GM21825 (cell line): ENCODE results near the gene CNTNAP2.
"Not testable (repeated sequence)": the region's sequence is repeated elsewhere in the genome, so short reads cannot be mapped to it uniquely, and the experiment has no call there.

Source experiments
- ATAC-seq: cut with Tn5 transposase; IDR thresholded peaks from one replicate; pipeline ENCODE4 v1.9.1; 2021; ENCODE audit warnings: mild to moderate bottlenecking, moderate library complexity; ENCODE audit not compliant: unreplicated experiment

CNTNAP2 gene

DNA sequence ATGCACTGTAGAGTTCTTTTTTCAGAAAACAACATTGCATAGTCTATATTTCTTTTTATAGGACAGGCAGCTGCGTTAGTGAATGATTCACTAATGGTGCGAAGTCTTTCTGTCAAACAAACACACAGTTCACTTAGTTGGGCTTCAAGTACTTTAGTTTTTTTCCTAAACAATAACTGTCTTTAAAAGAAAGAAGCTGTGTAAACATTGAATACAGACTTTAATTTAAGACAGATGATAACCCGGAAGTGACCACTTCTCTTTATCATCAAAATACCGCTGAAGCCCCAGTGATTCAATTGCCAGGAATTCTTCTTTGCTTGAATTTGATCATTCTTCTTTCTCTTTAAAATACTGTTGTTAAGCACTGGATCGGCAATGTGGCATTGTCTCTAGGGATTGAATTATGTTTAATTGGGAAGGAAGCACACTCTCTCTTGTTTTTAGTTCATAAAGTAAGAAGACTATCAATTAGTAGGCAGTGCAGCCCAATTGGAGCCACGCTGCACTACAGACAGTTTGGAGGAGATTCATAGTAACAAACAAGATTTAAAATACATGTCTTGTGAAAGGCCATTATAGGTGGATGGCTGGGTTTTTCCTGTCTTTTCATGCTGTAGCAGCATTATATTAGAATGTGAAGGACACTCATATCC is 30.4 kb downstream of the CNTNAP2 start:
- ATAC-seq: no peak

DNA sequence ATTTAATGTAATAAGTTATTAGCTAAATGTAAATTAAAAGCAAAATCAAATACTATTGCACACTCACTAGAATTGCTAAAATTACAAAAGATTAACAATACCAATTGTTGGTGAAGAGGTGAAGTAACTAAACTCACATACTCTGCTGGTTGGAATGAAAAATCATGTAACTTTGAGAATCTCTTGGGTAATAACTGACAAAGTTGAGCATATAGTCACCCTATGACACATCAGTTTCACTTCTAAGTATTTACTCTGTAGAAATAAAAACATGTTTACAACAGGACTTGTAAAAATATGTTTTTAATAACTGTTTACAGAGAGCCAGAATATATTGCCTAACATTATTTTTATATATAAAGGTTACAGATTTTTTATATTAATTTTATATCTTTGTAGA is 33.6 kb downstream of the CNTNAP2 start:
- no peak for ATAC-seq

DNA sequence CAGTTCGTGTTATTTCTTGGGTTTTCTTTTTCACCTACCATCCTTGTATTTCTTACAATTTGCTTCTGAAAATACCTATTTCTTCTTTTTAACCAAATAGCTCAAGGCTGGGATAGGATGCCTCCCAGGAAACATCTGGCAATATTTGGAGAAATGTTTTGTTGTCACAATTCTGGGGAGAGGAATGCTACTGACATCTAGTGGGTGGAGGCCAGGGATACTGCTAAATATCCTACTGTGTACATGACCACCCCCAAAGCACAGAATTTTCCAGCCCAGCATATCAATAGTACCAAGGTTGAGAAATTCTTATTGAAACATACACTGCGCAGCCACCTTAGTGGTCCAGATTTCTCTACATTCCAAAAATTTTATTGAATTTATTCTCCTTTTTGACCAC is 55.5 kb downstream of the CNTNAP2 start:
- no peak for ATAC-seq

DNA sequence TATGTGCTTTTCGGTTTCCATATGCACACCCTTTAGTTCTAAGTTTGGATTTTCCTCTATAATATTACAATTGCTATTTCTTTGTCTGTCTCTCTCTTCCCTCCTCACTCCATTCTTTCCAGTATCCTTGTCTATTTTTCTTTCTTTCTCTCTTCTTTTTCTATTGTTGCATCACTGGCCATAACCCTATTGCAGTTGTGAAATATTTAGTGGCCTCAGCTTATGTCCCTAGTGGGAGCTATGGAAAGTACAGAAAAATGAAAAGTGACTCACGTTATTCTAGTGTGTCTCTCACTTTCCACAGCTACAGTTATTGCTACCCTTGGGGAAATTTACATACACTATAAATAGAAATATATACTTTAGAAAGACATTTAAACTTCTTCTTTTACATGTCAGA is 59.1 kb downstream of the CNTNAP2 start:
- no peak for ATAC-seq

DNA sequence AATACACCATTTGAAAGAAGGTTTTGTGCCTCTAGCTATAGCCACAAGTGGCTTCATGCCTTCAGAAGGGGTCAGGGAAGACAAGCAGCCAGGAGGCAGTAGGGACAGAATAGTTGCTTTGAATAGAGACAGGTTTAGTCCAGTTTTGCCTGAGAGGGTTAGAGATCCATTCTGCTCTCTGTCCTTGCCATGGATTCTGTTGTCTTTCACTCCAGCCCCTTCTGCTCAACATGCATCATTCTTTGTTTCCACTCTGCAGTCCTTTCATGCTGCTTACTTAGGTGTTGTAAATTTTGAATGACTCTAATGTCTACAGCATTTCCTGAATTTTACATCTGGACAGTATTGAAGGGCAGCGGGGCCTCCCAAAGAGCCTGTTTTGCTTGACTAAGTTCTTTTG is 60.3 kb downstream of the CNTNAP2 start:
- no peak for ATAC-seq

DNA sequence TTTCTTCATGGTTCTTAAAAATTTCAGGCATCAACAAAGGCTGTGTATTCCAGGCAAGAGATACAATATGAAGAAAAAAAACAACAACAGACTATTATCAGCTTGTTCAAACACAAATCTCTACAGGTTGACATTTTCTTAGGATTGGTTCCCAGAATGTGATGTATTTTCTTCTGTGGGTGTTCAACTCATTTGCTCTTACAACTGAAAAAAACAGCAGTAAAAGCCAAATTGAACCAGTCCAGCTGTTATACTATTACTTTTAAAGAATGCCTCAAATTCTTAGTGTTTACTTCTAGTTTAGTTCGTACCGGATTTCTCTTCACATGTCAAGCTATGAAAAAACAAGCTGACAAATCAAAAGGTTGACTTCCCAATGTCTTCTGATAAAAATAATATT is 60.7 kb downstream of the CNTNAP2 start:
- no peak for ATAC-seq

DNA sequence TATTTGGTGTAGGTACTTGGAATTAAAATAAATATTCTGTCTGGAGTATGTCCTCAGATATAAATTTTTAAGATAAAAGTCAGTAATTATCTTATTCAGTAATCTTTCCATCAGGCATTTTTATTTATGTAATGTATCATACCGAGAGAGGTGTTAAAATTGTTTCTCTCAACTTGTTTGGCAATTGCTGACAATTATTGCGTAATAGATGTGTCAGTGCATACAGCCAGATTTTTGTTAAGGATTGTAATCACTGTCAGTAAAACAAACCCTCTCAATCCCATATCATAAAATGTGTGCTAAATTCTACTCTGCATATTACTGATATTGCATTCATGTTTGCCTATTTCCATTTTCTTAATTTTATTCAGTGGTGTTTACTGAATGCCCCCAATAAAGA is 69.2 kb downstream of the CNTNAP2 start:
- no peak for ATAC-seq

DNA sequence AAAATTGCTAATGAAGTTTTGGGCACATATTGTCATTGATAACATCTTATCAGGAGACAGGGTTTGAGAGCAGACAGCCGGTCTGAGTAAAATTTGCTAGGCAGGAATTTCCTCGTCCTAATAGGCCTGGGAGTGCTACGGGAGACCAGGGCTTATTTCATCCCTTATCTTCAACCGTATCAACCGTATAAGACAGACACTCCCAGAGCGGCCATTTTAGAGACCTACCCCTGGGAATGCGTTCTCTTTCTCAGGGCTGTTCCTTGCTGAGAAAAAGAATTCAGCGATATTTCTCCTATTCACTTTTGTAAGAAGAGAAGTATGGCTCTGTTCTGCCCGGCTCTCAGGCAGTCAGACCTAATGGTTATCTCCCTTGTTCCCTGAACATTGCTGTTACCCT is 74.8 kb downstream of the CNTNAP2 start:
- not testable (repeated sequence) for ATAC-seq

DNA sequence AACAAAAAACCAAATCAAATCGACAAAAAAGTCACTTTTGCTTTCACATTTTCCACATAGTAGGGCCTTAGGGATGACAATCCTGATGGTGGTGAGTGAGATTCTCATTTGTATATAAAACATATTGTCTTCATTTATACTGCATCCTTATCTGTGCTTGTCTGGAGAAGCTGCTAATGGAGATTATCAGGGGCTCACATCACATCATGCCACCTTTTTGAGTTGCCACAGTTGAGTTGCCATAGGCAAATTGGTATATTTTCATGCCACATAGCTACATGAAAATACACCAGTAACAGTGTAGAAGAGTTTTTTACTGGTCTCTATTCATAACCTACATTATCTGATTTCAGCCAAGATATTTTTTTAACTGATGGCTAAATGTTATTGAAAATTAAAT is 85.3 kb downstream of the CNTNAP2 start:
- no peak for ATAC-seq

DNA sequence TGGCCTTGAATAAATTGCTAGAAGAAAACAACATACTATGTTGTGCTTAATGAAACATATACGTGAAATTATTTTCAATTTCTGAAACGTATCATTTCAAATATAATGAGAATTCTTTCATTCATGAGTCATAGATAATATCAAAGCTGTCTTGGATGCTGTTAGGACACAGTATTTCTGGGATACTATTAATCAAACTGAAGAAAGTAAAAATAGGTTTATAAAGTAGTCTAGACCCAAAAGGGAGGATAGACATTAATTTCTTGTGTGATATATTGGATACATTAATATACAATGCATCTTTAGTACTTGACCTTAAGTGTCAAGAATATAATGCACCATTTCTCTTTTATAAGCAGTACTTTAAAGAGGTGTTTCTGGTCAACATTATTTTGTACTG is 89.7 kb downstream of the CNTNAP2 start:
- ATAC-seq: no peak

DNA sequence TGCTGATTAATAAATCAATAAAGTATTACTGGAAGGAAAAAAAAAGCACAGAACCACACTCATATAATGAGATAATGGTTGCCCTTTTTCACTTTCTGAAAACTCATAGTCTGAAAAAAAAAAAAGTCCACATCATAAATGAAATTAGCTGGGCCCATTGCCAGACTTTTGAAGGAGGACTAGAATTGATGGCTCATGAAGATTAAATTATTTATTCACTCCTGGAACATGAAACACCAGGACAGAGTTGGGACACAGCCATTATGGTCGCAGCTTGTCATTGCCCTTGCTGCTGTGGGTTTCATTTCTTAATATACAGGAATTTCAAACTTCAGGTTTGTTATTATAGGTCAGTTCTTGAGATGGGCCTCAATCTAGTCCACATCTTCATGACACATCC is 91.9 kb downstream of the CNTNAP2 start:
- ATAC-seq: no peak

DNA sequence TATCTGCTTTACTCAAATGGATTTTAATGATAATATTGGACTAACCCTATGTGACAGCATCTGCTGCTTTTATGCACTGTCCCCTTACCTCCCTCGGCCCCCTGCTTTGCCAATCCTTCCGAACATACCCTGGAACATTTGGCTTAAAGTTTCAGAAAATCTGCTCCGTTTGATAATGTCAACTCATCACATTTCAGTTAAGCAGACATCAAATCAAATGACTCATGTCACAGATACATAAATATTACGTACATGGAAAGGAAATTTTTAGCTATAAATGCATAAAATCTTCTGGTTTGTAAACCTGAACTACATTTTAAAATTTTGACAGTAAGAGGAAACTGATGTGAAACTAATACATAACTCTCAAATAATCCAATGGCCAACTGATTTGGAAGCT is 98.2 kb downstream of the CNTNAP2 start:
- ATAC-seq: no peak

DNA sequence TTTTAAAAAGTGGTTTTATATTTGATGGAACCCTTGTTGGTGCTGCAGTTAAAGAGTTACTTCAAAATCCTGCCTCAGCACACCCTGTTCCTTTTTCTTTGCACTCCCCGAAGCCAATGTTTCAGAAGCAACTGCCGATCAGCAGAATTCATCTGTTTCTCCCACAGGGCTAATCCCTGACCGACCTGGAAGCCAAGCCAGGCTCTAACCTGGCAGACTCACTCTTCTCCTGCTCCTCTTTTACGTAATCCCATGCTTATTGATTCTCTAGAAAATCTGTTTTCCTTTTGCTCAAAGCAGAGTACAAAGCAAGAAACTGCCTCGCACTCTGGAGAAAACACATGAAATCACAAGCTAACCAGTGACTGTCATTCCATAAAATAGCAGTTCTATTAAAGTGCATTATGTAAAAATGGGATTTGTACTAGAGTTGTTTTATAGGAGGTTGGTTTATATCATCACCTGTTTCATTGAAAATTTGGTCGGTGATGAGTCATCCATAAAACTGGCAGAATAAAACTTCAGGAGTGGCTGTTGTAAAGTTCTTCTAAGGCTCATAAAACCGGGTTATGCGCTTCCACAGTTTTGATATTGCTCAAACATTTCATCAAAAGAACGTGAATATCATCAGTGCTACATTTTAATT is 99.9 kb downstream of the CNTNAP2 start:
- no peak for ATAC-seq

DNA sequence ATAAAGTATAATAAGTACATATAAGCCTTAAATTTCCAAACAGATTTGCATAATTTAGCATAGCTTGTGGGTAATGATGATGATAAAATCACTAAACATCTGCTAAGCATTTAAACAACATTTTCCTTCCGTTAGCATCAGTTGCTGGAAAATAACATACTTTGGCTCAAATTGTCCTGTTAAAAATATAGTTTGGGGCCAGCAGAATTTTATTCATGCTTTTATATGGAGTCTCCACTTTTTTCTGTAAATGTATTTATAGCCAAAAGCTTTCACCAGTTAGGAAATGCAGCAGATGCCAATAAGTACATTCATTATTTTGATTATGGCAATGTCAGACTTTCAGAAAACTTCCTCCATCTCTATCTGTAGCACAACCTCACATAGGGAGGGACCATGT is 107.2 kb downstream of the CNTNAP2 start:
- no peak for ATAC-seq

DNA sequence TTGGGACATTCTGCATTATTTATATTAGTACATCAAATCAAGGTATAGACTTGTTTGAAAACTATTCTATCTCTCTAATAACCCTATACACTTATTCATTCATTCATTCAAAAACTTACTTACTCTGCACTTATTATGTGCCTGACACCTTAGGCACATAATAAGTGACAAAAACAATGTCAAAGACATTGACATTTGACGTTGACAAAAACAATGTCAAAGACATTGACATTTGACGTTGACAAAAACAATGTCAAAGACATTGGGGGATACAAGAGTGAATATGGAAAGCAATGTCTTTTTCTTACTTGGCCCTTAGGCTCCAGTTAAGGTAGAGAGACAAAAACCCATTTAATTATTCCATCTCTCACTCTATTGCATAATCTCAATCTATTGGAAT is 116.0 kb downstream of the CNTNAP2 start:
- no peak for ATAC-seq

DNA sequence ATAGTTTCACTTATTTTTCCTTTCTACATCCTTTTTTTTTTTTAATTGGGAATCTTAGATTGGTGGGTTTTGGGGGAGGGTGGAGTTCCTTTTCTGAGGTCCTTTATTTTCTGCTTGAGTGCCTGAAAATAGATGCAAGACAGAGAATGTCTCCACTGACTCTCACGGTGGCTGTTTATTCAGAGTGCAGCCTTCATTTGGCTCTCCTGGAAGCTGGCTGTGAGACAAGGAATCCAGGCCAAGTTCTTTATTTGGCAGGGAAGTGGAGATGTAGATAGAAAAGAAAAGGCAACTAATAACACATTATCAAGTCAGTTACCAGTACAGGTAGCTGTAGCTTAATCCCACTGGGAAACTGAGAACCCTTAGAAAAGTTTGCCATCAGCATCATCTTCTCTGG is 118.6 kb downstream of the CNTNAP2 start:
- no peak for ATAC-seq

DNA sequence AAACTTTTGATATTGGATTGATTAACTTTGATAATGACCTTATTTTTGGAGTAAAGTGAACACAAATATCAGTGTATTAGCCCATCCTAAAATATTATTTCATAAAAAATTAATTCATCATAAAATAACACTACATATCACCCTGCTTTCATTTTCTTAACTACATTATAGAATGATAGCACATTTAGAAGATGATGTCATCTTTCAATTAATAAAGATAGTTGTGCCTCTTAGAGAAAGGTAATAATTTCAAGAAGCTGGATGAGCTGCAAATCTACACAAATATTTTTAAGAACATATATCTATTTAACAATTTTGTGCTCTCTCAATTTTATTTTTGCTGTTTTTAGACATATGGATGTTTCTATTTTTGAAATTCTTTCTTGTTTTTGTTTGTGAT is 126.1 kb downstream of the CNTNAP2 start:
- no peak for ATAC-seq

DNA sequence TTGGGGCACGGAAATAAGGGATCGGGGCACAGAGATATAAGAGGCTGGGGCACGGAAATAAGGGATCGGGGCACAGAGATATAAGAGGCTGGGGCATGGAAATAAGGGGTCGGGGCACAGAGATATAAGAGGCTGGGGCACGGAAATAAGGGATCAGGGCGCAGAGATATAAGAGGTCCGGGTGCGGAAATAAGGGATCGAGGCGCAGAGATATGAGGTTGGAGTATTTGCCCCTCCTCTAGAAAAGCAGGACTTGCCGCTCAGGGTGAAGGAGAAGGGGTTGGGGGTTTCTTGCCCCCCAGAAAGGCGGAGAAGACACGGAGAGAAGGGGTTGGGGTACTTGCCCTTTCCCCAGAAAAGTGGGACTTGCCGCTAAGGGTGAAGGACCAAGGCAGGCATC is 131.4 kb downstream of the CNTNAP2 start:
- not testable (repeated sequence) for ATAC-seq

DNA sequence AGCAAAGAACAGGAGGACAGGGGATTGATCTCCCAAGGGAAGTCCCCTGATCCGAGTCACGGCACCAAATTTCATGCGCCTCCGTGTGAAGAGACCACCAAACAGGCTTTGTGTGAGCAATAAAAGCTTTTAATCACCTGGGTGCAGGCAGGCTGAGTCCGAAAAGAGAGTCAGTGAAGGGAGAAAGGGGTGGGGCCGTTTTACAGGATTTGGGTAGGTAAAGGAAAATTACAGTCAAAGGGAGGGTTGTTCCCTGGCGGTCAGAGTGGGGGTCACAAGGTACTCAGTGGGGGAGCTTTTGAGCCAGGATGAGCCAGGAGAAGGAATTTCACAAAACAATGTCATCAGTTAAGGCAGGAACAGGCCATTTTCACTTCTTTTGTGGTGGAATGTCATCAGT is 132.1 kb downstream of the CNTNAP2 start:
- ATAC-seq: not testable (repeated sequence)

DNA sequence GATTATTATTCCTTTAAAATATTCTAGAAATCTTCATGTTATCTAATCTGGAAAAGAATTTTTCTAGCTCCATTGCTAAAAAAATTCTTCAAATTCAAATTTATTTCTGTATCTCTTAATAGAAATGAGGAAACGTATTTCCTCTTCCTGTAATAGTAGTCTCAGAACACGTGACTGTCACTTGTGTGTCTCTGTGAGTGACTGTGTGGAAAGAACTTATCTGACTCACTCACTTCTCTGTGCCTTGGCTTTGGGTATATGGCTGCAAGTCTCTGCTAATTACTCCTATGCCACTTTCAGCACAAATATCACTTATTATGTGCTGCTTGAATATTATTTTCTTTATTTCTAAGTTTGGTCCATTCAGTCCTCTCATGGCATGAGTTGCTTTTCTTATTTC is 132.7 kb downstream of the CNTNAP2 start:
- ATAC-seq: no peak

DNA sequence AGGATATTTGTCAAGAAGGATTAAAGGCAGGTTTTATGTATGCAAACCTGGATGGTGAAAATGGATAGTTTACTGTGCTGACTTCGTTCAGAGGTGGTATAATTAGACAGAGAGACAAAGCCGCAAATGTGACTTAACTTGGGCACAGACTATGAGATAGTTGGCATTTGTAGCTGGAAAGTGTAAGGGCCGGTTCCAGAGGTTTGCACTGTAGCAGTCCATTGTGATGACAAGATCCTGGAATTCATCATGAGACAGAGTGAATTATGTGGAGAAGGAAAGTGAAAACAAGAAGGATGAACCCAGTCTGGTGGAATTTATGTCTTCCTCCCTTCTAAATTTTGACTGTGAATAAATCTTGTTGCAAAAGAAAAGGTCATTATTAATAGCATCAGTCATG is 139.0 kb downstream of the CNTNAP2 start:
- no peak for ATAC-seq

DNA sequence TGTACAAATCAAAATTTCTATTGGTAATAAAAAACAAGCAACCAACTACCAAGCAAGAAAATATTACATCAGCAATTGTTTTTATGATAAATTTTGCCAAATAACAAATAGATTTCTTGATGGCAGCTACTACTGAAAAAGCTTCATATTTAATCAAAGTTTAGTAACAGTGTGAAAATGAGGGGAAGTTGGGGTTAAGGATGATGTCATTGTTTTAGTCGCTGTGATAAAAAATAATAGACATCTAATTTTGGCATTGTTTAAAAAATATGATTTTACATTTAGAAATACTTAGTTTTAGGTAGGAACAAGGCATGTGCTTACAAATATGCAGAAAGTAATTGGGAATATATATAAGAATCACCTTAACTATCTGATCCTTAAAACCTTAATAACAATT is 145.9 kb downstream of the CNTNAP2 start:
- ATAC-seq: no peak

DNA sequence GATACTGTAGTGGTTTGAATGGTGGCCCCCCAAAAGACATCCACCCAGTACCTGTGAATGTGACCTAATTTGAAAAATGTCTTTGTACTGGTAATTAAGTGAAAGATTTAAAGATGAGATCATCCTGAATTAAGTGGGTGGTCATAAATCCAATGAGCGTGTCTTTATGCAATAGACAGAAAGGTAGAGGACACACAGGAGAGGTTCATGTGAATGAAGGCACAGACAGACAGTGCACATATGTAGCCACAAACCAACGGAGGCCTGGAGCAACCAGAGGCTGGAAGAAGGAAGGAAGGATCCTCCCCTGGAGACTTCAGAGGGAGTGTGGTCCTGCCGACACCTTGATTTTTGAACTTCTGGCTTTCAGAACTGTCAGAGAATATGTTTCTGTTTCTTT is 160.3 kb downstream of the CNTNAP2 start:
- ATAC-seq: no peak
